CD14-positive monocyte (primary cell): ENCODE results near the gene FRMPD1. TPM values are rescaled to one million over a fixed set of nuclear protein-coding genes. Genes with fewer than 3 reads are reported as not detected.

ENCODE experiments used
- DNase-seq, 3 donors: peaks; one replicate each; pipeline ENCODE4 v3.0.0-alpha.2; 2011 to 2022
- H2AFZ ChIP-seq: 2 replicates; pipeline ENCODE4 v1.6.0; 2012; ENCODE audit warnings: mild to moderate bottlenecking, low read depth, low read length, inconsistent platforms; ENCODE audit not compliant: insufficient read depth, poor library complexity, severe bottlenecking
- H3K27ac ChIP-seq, 2 donors: 1 replicate in 1 of 2; 2 replicates in 1 of 2; pipeline ENCODE4 v1.5.1; 2012 to 2013; ENCODE audit warnings: low read length in 2 of 2, control low read depth in 1 of 2, inconsistent platforms in 1 of 2, low read depth in 1 of 2, mild to moderate bottlenecking in 1 of 2
- H3K27me3 ChIP-seq, 2 donors: one replicate each; pipeline versions ENCODE4 v1.6.0 to v1.6.1; 2011 to 2013; ENCODE audit warnings: low read length in 2 of 2; ENCODE audit not compliant: control insufficient read depth in 2 of 2, insufficient read depth in 2 of 2
- H3K36me3 ChIP-seq, 2 donors: replicated peaks in 1 of 2; 1 replicate in 1 of 2; 2 replicates in 1 of 2; pipeline versions ENCODE4 v1.5.1 to v1.6.1; 2012 to 2013; ENCODE audit warnings: low read length in 2 of 2, control low read depth in 1 of 2, inconsistent platforms in 1 of 2, mild to moderate bottlenecking in 1 of 2; ENCODE audit not compliant: insufficient read depth in 2 of 2, control insufficient read depth in 1 of 2
- H3K4me1 ChIP-seq, 2 donors: 1 replicate in 1 of 2; 2 replicates in 1 of 2; pipeline versions ENCODE4 v1.5.1 to v1.6.1; 2012 to 2013; ENCODE audit warnings: low read length in 2 of 2, control low read depth in 1 of 2, inconsistent platforms in 1 of 2, mild to moderate bottlenecking in 1 of 2, moderate library complexity in 1 of 2; ENCODE audit not compliant: insufficient read depth in 2 of 2, control insufficient read depth in 1 of 2
- H3K4me2 ChIP-seq: replicated peaks from 2 replicates; pipeline ENCODE3; 2012; ENCODE audit warnings: low read length, moderate library complexity, mild to moderate bottlenecking; ENCODE audit not compliant: poor library complexity, severe bottlenecking; ENCODE audit errors: extremely low read depth
- H3K4me3 ChIP-seq, 3 experiments: fragments of 200-600 bp in 1 of 3; sonication (generic) in 1 of 3; replicated peaks in 1 of 3; 1 replicate in 2 of 3; 2 replicates in 1 of 3; pipeline ENCODE4 v1.5.1; 2011 to 2013; ENCODE audit warnings: low read length in 3 of 3, mild to moderate bottlenecking in 3 of 3, control low read depth in 2 of 3, low read depth in 2 of 3, inconsistent platforms in 1 of 3, moderate library complexity in 1 of 3
- H3K79me2 ChIP-seq: 2 replicates; pipeline ENCODE4 v1.6.0; 2012; ENCODE audit warnings: mild to moderate bottlenecking, control low read depth, inconsistent platforms, low read length, moderate library complexity; ENCODE audit not compliant: insufficient read depth
- H3K9ac ChIP-seq: 2 replicates; pipeline ENCODE4 v1.6.0; 2017; ENCODE audit warnings: low read length, mild to moderate bottlenecking; ENCODE audit not compliant: insufficient read depth, poor library complexity, severe bottlenecking
- H3K9me3 ChIP-seq, 2 donors: replicated peaks in 1 of 2; 1 replicate in 1 of 2; 2 replicates in 1 of 2; pipeline versions ENCODE4 v1.5.1 to v1.6.1; 2012 to 2013; ENCODE audit warnings: low read length in 2 of 2, control low read depth in 1 of 2; ENCODE audit not compliant: control insufficient read depth in 1 of 2, insufficient read depth in 1 of 2
- H4K20me1 ChIP-seq: 2 replicates; pipeline ENCODE4 v1.6.0; 2012; ENCODE audit warnings: mild to moderate bottlenecking, low read length, control low read depth, moderate library complexity; ENCODE audit not compliant: insufficient read depth
- H3K27ac Mint-ChIP-seq, 7 donors: one replicate each; pipeline ENCODE4 v1.8.0; 2020; ENCODE audit warnings: mild to moderate bottlenecking in 7 of 7, mixed read lengths in 7 of 7, moderate library complexity in 6 of 7, inconsistent platforms in 2 of 7
- H3K27me3 Mint-ChIP-seq, 3 donors: one replicate each; pipeline ENCODE4 v1.8.0; 2021 to 2022; ENCODE audit warnings: low read depth in 3 of 3, mild to moderate bottlenecking in 3 of 3, mixed read lengths in 3 of 3, moderate library complexity in 3 of 3, inconsistent platforms in 1 of 3
- H3K36me3 Mint-ChIP-seq, 2 donors: one replicate each; pipeline ENCODE4 v1.8.0; 2020; ENCODE audit warnings: mixed read lengths in 2 of 2, inconsistent platforms in 1 of 2, mild to moderate bottlenecking in 1 of 2
- H3K4me1 Mint-ChIP-seq: one replicate; pipeline ENCODE4 v1.8.0; 2020; ENCODE audit warnings: mild to moderate bottlenecking, mixed read lengths
- H3K4me3 Mint-ChIP-seq, 2 donors: one replicate each; pipeline ENCODE4 v1.8.0; 2020; ENCODE audit warnings: mild to moderate bottlenecking in 2 of 2, mixed read lengths in 2 of 2, moderate library complexity in 1 of 2
- H3K9me3 Mint-ChIP-seq, 7 donors: one replicate each; pipeline ENCODE4 v1.8.0; 2020 to 2022; ENCODE audit warnings: mixed read lengths in 7 of 7, mild to moderate bottlenecking in 6 of 7, moderate library complexity in 6 of 7, inconsistent platforms in 2 of 7
- WGBS: methylation state at CpG from one replicate; pipeline ENCODE4 v1.1.5; 2013; ENCODE audit warnings: missing lambda C conversion rate; ENCODE audit not compliant: insufficient coverage; 5-methylcytosine and 5-hydroxymethylcytosine counted together
- intact Hi-C, 2 donors: fragments of 100-400 bp; cut with micrococcal nuclease; formaldehyde crosslinking; loops; one replicate each; pipeline versions ENCODE4 v1.15.0 to v1.15.1; 2023
- polyA plus RNA-seq, 3 donors: library from polyadenylated mRNA; depleted of rRNA in 1 of 3; unstranded in 2 of 3; stranded (reverse) in 1 of 3; fragments of 300-500 nt in 2 of 3; fragments of >200 nt in 1 of 3; fragmentation: Illumina TruSeq in 2 of 3; gene quantifications; 1 replicate in 2 of 3; 2 replicates in 1 of 3; pipeline ENCODE4 v1.2.3, GENCODE V29; 2012 to 2021
- TF ChIP-seq, protein P1 (sequence below): fragments of 200-600 bp; IDR thresholded peaks from one replicate; pipeline ENCODE4 v1.8.0; 2022; ENCODE audit warnings: antibody characterized with exemption, mild to moderate bottlenecking

Gene FRMPD1
- polyA plus RNA-seq, 3 donors: 0.03 TPM; not detected in 2

GRCh38 chr9:37620396-37620795, 30.4 kb upstream of the FRMPD1 start:
- WGBS: no CpG with 5 or more reads among the region's 1 CpG
- Mint-ChIP-seq H3K27ac (no peak overlapping the region), H3K9me3 (no peaks in the 10 kb centered on the region), H3K4me1 (no peaks in the 10 kb centered on the region), H3K36me3 (no peaks in the 10 kb centered on the region), H3K4me3 (no peak overlapping the region), H3K27me3 (peaks cover 0 to 8% (median 5%) of the 10 kb centered on the region in 3 donors)
- Histone ChIP-seq H4K20me1 (no peaks in the 10 kb centered on the region), H3K4me1 (no peaks in the 10 kb centered on the region), H3K27ac (no peak overlapping the region), H3K9ac (no peak overlapping the region), H3K36me3 (no peaks in the 10 kb centered on the region), H3K4me2 (no peak overlapping the region), H3K27me3 (no peaks in the 10 kb centered on the region), H3K4me3 (no peak overlapping the region), H2AFZ (no peak overlapping the region), H3K79me2 (no peaks in the 10 kb centered on the region), H3K9me3 (no peaks in the 10 kb centered on the region)
- no peak for DNase-seq
- TF ChIP-seq, protein P1, sequence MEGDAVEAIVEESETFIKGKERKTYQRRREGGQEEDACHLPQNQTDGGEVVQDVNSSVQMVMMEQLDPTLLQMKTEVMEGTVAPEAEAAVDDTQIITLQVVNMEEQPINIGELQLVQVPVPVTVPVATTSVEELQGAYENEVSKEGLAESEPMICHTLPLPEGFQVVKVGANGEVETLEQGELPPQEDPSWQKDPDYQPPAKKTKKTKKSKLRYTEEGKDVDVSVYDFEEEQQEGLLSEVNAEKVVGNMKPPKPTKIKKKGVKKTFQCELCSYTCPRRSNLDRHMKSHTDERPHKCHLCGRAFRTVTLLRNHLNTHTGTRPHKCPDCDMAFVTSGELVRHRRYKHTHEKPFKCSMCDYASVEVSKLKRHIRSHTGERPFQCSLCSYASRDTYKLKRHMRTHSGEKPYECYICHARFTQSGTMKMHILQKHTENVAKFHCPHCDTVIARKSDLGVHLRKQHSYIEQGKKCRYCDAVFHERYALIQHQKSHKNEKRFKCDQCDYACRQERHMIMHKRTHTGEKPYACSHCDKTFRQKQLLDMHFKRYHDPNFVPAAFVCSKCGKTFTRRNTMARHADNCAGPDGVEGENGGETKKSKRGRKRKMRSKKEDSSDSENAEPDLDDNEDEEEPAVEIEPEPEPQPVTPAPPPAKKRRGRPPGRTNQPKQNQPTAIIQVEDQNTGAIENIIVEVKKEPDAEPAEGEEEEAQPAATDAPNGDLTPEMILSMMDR: no peak
- intact Hi-C loops: no loop called here

- TF ChIP-seq, protein P1: no peak
- no peaks in the 10 kb centered on the region for H3K9me3 ChIP-seq
- Mint-ChIP-seq H3K4me3 (no peak overlapping the region), H3K27me3 (peaks cover 2 to 8% (median 3%) of the 10 kb centered on the region in 3 donors), H3K4me1 (no peaks in the 10 kb centered on the region), H3K9me3 (no peaks in the 10 kb centered on the region), H3K27ac (no peak overlapping the region), H3K36me3 (no peaks in the 10 kb centered on the region)
- H4K20me1 ChIP-seq: no peaks in the 10 kb centered on the region
- no peak overlapping the region for H2AFZ ChIP-seq
- DNase-seq: no peak
- no peaks in the 10 kb centered on the region for H3K27me3 ChIP-seq
- intact Hi-C loops: no loop called here
- no peaks in the 10 kb centered on the region for H3K36me3 ChIP-seq
- H3K4me2 ChIP-seq: no peak overlapping the region
- no peaks in the 10 kb centered on the region for H3K79me2 ChIP-seq
- no peak overlapping the region for H3K9ac ChIP-seq
- no peak overlapping the region for H3K27ac ChIP-seq
- H3K4me3 ChIP-seq: no peak overlapping the region
- WGBS: 30% methylated on average over 8 of the region's 9 CpGs
- no peaks in the 10 kb centered on the region for H3K4me1 ChIP-seq
Observed at GRCh38 chr9:37621273-37622121, 29.3 kb upstream of the FRMPD1 start.
